K562 (cell line): ENCODE data around the gene L3MBTL1. TPM values are rescaled to one million over a fixed set of nuclear protein-coding genes. Genes with fewer than 3 reads are reported as not detected.

Source experiments
- ATAC-seq: fragments of 200-7000 bp; cut with Tn5 transposase; 3 replicates; pipeline ENCODE4 v1.9.1; 2020; ENCODE audit warnings: moderate library complexity
- BruUV-seq: library from RNA; stranded (reverse); fragments of 400-500 nt; replicated peaks from 2 replicates; lab custom pipeline; 2021; lab: Mats Ljungman, UMichigan
- CTCF ChIA-PET: fragments of 300-600 bp; formaldehyde crosslinking; extraction: SDS; loops from one replicate; lab custom pipeline; 2021; ENCODE audit warnings: low intra/inter-chr PET ratio; lab: Yijun Ruan, JAX
- POLR2A ChIA-PET: fragments of 300-600, 350-650 bp; sonication (Branson Sonifier 250); formaldehyde crosslinking; extraction: SDS; loops from one replicate; lab custom pipeline; 2021; ENCODE audit warnings: antibody characterized with exemption, inconsistent platforms; lab: Yijun Ruan, JAX
- DNase-seq, 4 experiments: peaks; one replicate each; pipeline versions ENCODE4 v3.0.0 to v3.0.0-alpha.2; 2011 to 2018; ENCODE audit warnings: low spot score in 3 of 4, mixed read lengths in 3 of 4; ENCODE audit errors: extremely low read depth in 1 of 4
- FAIRE-seq: peaks from 2 replicates; lab custom pipeline; 2011; peaks lifted over from hg19 to GRCh38; lab: Jason Lieb, UNC
- H2AFZ ChIP-seq: 2 replicates; pipeline ENCODE4 v1.6.0; 2011; ENCODE audit warnings: low read depth, low read length, control low read depth, inconsistent platforms
- H3K27ac ChIP-seq: fragments of 200-600 bp; 3 replicates; pipeline ENCODE4 v1.8.0; 2011; ENCODE audit warnings: low read depth, mild to moderate bottlenecking, control low read depth, inconsistent platforms, low read length, moderate library complexity, mixed read lengths; ENCODE audit errors: extremely low read depth
- H3K27me3 ChIP-seq, 2 experiments: fragments of 300-600 bp in 1 of 2; 2 replicates in 1 of 2; 3 replicates in 1 of 2; pipeline versions ENCODE4 v1.6.0 to v1.8.0; 2011; ENCODE audit warnings: inconsistent platforms in 2 of 2, low read length in 2 of 2, mild to moderate bottlenecking in 1 of 2, mixed read lengths in 1 of 2, moderate library complexity in 1 of 2; ENCODE audit not compliant: control insufficient read depth in 2 of 2, insufficient read depth in 2 of 2
- H3K36me3 ChIP-seq: fragments of 300-600 bp; 3 replicates; pipeline ENCODE4 v1.8.0; 2011; ENCODE audit warnings: mild to moderate bottlenecking, low read length, inconsistent platforms; ENCODE audit not compliant: control insufficient read depth, insufficient read depth
- H3K4me1 ChIP-seq, 2 experiments: fragments of 200-600 bp in 1 of 2; replicated peaks in 1 of 2; 2 replicates in 1 of 2; 3 replicates in 1 of 2; pipeline versions ENCODE4 v1.5.1 to v1.8.0; 2011; ENCODE audit warnings: inconsistent platforms in 2 of 2, low read length in 2 of 2, mild to moderate bottlenecking in 1 of 2, mixed read lengths in 1 of 2, moderate library complexity in 1 of 2; ENCODE audit not compliant: control insufficient read depth in 2 of 2, insufficient read depth in 2 of 2
- H3K4me2 ChIP-seq: 2 replicates; pipeline ENCODE4 v1.6.1; 2011; ENCODE audit warnings: low read length, control low read depth, inconsistent platforms, mixed read lengths; ENCODE audit not compliant: insufficient read depth
- H3K4me3 ChIP-seq: fragments of 200-600 bp; sonication (generic), shearing (Covaris generic); 2 replicates; pipeline ENCODE4 v1.5.1; 2016; ENCODE audit warnings: control low read depth, inconsistent platforms
- H3K79me2 ChIP-seq: fragments of 200-600 bp; 3 replicates; pipeline ENCODE4 v1.8.0; 2011; ENCODE audit warnings: low read length, inconsistent platforms; ENCODE audit not compliant: control insufficient read depth, insufficient read depth
- H3K9ac ChIP-seq, 2 experiments: 2 replicates each; pipeline versions ENCODE4 v1.6.0 to v1.6.1; 2011; ENCODE audit warnings: low read depth in 2 of 2, low read length in 2 of 2, control low read depth in 1 of 2, inconsistent platforms in 1 of 2, mild to moderate bottlenecking in 1 of 2, mixed read lengths in 1 of 2; ENCODE audit not compliant: insufficient read depth in 1 of 2
- H3K9me1 ChIP-seq: one replicate; pipeline ENCODE4 v1.6.0; 2011; ENCODE audit warnings: inconsistent platforms, mild to moderate bottlenecking, low read length, moderate library complexity; ENCODE audit not compliant: control insufficient read depth, insufficient read depth
- H3K9me3 ChIP-seq: replicated peaks from 2 replicates; pipeline ENCODE4 v1.5.1; 2011; ENCODE audit warnings: low read depth, low read length, inconsistent platforms; ENCODE audit not compliant: control insufficient read depth, insufficient read depth
- H4K20me1 ChIP-seq: replicated peaks from 2 replicates; pipeline ENCODE4 v1.6.1; 2011; ENCODE audit warnings: low read length, inconsistent platforms, mixed read lengths; ENCODE audit not compliant: control insufficient read depth, insufficient read depth
- EGR1 ChIP-seq: fragments of 450-650 bp; conservative IDR thresholded peaks from 2 replicates; pipeline ENCODE4 v1.6.1; 2017; ENCODE audit warnings: mild to moderate bottlenecking
- FOXM1 ChIP-seq, 2 experiments: fragments of 450-650 bp in 1 of 2; sonication (generic) in 1 of 2; formaldehyde crosslinking in 1 of 2; IDR thresholded peaks; 2 replicates each; pipeline versions ENCODE4 v1.6.1 to v1.9.0; 2017 to 2022; ENCODE audit warnings: low read depth in 2 of 2, mild to moderate bottlenecking in 2 of 2, missing genetic modification reagents in 1 of 2, moderate library complexity in 1 of 2
- PHF20 ChIP-seq: fragments of 450-650 bp; IDR thresholded peaks from 2 replicates; pipeline ENCODE4 v1.6.1; 2018; ENCODE audit not compliant: partially characterized antibody
- POLR2G ChIP-seq: fragments of 200-400 bp; formaldehyde crosslinking; IDR thresholded peaks from 2 replicates; pipeline ENCODE4 v1.6.1; 2017; ENCODE audit warnings: low read depth, mild to moderate bottlenecking, antibody characterized with exemption, low read length, moderate library complexity
- YY1 ChIP-seq, 3 experiments: IDR thresholded peaks; 2 replicates each; pipeline ENCODE4 v1.6.1; 2011; ENCODE audit warnings: low read length in 2 of 3, mild to moderate bottlenecking in 2 of 3, moderate library complexity in 2 of 3, borderline replicate concordance in 1 of 3, control low read depth in 1 of 3, low read depth in 1 of 3; ENCODE audit not compliant: insufficient read depth in 3 of 3, insufficient replicate concordance in 2 of 3, control insufficient read depth in 1 of 3, insufficient read length in 1 of 3; ENCODE audit errors: extremely low read depth in 1 of 3
- ZNF324 ChIP-seq: fragments of 250-450 bp; sonication (Bioruptor Pico); IDR thresholded peaks from 2 replicates; pipeline ENCODE4 v1.4.0; 2020; ENCODE audit warnings: mild to moderate bottlenecking
- WGBS: fragments of 100-300 bp; shearing (Covaris generic); methylation state at CpG from one replicate; pipeline ENCODE4 v1.1.6; 2016; ENCODE audit warnings: low coverage, mixed read lengths; ENCODE audit not compliant: insufficient coverage; ENCODE audit errors: missing lambda C conversion rate; 5-methylcytosine and 5-hydroxymethylcytosine counted together
- in situ Hi-C: fragments of 300-500 bp; cut with MboI; formaldehyde crosslinking; loops from 4 replicates; pipeline ENCODE4 v1.15.0; 2018; ENCODE audit warnings: inconsistent platforms, mixed read lengths
- intact Hi-C: fragments of 100-400 bp; cut with micrococcal nuclease; formaldehyde crosslinking; loops from 2 replicates; pipeline ENCODE4 v1.14.2; 2022
- polyA plus RNA-seq, 8 experiments: library from polyadenylated mRNA; depleted of rRNA in 4 of 8; stranded (reverse) in 5 of 8; unstranded in 3 of 8; fragments of >200 nt; fragmentation: Nextera tagmentation in 2 of 8; fragmentation: Illumina TruSeq in 1 of 8; extraction: Ambion mirVana in 2 of 8; extraction: Trizol in 1 of 8; gene quantifications; 2 replicates each; pipeline versions ENCODE4 v1.2.1 to v1.2.3, GENCODE V29; 2011 to 2014; ENCODE audit warnings: inconsistent platforms in 1 of 8, missing spikeins in 1 of 8
- total RNA-seq, 7 experiments: library from RNA; depleted of rRNA in 6 of 7; stranded (reverse); fragments of >200 nt in 6 of 7; fragmentation: Illumina TruSeq in 2 of 7; extraction: Trizol in 2 of 7; gene quantifications; 2 replicates each; pipeline versions ENCODE4 v1.2.1 to v1.2.3, GENCODE V29; 2011 to 2021; ENCODE audit warnings: low replicate concordance in 1 of 7
- TF ChIP-seq, protein P1 (sequence below): fragments of 250-450 bp; sonication (Bioruptor Pico); IDR thresholded peaks from 2 replicates; pipeline ENCODE4 v1.9.0; 2021; ENCODE audit warnings: mild to moderate bottlenecking
- TF ChIP-seq, protein P2 (sequence below): fragments of 450-650 bp; IDR thresholded peaks from 2 replicates; pipeline ENCODE4 v1.6.1; 2018; ENCODE audit not compliant: partially characterized antibody
- TF ChIP-seq, protein P3 (sequence below): sonication (generic); formaldehyde crosslinking; IDR thresholded peaks from 2 replicates; pipeline ENCODE4 v1.8.0; 2022; ENCODE audit warnings: missing genetic modification reagents, mild to moderate bottlenecking, moderate library complexity, borderline replicate concordance
- TF ChIP-seq, protein P4 (sequence below): sonication (generic); formaldehyde crosslinking; IDR thresholded peaks from 2 replicates; pipeline ENCODE4 v1.8.0; 2022; ENCODE audit warnings: mild to moderate bottlenecking, missing genetic modification reagents

Gene L3MBTL1
- total and polyA plus RNA-seq, 9 of the 15 experiments (the other 6 are each of a cell fraction or from before 2014, with no cell fraction given): 0.77 to 10.0 (median 4.4) TPM

DNA sequence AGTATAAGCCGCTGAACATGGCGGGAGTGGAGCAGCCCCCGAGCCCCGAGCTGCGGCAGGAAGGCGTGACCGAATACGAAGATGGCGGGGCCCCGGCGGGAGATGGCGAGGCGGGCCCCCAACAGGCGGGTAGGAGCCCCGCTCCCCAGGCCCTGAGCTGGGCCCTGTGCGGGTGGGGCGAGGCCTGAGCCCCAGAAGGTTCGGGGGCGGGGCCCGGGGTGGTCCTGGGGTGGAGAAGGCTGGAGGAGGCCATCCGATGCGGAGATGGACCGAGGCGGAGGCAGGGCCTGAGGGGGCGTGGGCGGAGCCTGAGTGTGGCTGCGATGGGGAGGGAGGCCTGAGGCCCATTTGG is 7.1 kb downstream of the L3MBTL1 start:
- POLR2A ChIA-PET: interaction anchor here (0.6 to 4.5 kb wide), 7 partner anchors 9 to 1880 kb away, joined by 3 to 19 read pairs (median 4); partner anchors contain the start of gene SRSF6
- TF ChIP-seq YY1 (IDR thresholded peaks at IDR 0.05; ENCODE audit: borderline replicate concordance in 1 of 3, control insufficient read depth in 1 of 3, extremely low read depth in 1 of 3, insufficient read depth in 3 of 3, insufficient read length in 1 of 3, insufficient replicate concordance in 2 of 3, low read depth in 1 of 3, low read length in 2 of 3) (peak in 1 of 3 experiments; percentile 46), ZNF324 (CRISPR knock-in tag) (no peak), PHF20 (no peak), POLR2G (peak; percentile 0; the same call in 1 of the 2 replicates), FOXM1 (IDR thresholded peaks at IDR 0.05; ENCODE audit: low read depth) (no peak), FOXM1 (CRISPR knock-in tag; IDR thresholded peaks at IDR 0.05; ENCODE audit: low read depth) (no peak), EGR1 (0 out of 2 replicates have a peak, but pooled peaks have one; percentile 18)
- TF ChIP-seq, protein P1, sequence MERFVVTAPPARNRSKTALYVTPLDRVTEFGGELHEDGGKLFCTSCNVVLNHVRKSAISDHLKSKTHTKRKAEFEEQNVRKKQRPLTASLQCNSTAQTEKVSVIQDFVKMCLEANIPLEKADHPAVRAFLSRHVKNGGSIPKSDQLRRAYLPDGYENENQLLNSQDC (CRISPR knock-in tag): no peak
- TF ChIP-seq, protein P2, sequence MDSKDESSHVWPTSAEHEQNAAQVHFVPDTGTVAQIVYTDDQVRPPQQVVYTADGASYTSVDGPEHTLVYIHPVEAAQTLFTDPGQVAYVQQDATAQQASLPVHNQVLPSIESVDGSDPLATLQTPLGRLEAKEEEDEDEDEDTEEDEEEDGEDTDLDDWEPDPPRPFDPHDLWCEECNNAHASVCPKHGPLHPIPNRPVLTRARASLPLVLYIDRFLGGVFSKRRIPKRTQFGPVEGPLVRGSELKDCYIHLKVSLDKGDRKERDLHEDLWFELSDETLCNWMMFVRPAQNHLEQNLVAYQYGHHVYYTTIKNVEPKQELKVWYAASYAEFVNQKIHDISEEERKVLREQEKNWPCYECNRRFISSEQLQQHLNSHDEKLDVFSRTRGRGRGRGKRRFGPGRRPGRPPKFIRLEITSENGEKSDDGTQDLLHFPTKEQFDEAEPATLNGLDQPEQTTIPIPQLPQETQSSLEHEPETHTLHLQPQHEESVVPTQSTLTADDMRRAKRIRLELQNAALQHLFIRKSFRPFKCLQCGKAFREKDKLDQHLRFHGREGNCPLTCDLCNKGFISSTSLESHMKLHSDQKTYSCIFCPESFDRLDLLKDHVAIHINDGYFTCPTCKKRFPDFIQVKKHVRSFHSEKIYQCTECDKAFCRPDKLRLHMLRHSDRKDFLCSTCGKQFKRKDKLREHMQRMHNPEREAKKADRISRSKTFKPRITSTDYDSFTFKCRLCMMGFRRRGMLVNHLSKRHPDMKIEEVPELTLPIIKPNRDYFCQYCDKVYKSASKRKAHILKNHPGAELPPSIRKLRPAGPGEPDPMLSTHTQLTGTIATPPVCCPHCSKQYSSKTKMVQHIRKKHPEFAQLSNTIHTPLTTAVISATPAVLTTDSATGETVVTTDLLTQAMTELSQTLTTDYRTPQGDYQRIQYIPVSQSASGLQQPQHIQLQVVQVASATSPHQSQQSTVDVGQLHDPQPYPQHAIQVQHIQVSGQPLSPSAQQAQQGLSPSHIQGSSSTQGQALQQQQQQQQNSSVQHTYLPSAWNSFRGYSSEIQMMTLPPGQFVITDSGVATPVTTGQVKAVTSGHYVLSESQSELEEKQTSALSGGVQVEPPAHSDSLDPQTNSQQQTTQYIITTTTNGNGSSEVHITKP: no peak
- TF ChIP-seq, protein P3, sequence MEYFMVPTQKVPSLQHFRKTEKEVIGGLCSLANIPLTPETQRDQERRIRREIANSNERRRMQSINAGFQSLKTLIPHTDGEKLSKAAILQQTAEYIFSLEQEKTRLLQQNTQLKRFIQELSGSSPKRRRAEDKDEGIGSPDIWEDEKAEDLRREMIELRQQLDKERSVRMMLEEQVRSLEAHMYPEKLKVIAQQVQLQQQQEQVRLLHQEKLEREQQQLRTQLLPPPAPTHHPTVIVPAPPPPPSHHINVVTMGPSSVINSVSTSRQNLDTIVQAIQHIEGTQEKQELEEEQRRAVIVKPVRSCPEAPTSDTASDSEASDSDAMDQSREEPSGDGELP (CRISPR knock-in tag): 0 out of 2 replicates have a peak, but pooled peaks have one; percentile 2
- TF ChIP-seq, protein P4, sequence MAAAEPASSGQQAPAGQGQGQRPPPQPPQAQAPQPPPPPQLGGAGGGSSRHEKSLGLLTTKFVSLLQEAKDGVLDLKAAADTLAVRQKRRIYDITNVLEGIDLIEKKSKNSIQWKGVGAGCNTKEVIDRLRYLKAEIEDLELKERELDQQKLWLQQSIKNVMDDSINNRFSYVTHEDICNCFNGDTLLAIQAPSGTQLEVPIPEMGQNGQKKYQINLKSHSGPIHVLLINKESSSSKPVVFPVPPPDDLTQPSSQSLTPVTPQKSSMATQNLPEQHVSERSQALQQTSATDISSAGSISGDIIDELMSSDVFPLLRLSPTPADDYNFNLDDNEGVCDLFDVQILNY (CRISPR knock-in tag): no peak
- TF ChIP-seq, all 486 proteins: peak for 4
- Histone ChIP-seq H3K4me2 (peak overlapping the region; percentile 72), H3K79me2 (peaks cover 22% of the 10 kb centered on the region; the same call in 2 of the 3 replicates), H4K20me1 (no peaks in the 10 kb centered on the region), H3K27ac (peak overlapping the region; percentile 18; the same call in 1 of the 3 replicates), H3K9me1 (no peaks in the 10 kb centered on the region), H3K9ac (peak overlapping the region; percentile 26 to 44; a peak in 3 of 4 replicates), H2AFZ (peak overlapping the region; percentile 60), H3K27me3 (no peaks in the 10 kb centered on the region), H3K9me3 (no peaks in the 10 kb centered on the region), H3K36me3 (peaks cover 7% of the 10 kb centered on the region; the same call in 1 of the 3 replicates), H3K4me3 (peak overlapping the region; percentile 45), H3K4me1 (peaks cover 23 to 34% of the 10 kb centered on the region in 2 experiments; a peak in 4 of 5 replicates)
- WGBS: 41% methylated on average over 9 of the region's 27 CpGs
- intact Hi-C loops: no loop called here
- DNase-seq (peak in 3 of 4 experiments; percentile 40 to 58 (median 53)), ATAC-seq (peak; percentile 16), FAIRE-seq (no peak)
- in situ Hi-C loops: no loop called here
- CTCF ChIA-PET: no interaction called here
- TSS peak; percentile 24 for BruUV-seq
